Endothelial cell (in vitro differentiated cells): ENCODE measurements around the gene ANKRD33B. TPM values are rescaled to one million over a fixed set of nuclear protein-coding genes. Genes with fewer than 3 reads are reported as not detected.

Experiments
- DNase-seq: peaks from one replicate; pipeline ENCODE4 v3.0.0; 2021; ENCODE audit warnings: low spot score
- H3K27ac Mint-ChIP-seq: one replicate; pipeline ENCODE4 v1.8.0; 2021; ENCODE audit warnings: mixed read lengths, inconsistent platforms; ENCODE audit not compliant: unreplicated experiment
- H3K27me3 Mint-ChIP-seq: one replicate; pipeline ENCODE4 v1.8.0; 2021; ENCODE audit warnings: mild to moderate bottlenecking, moderate library complexity, mixed read lengths, inconsistent platforms; ENCODE audit not compliant: unreplicated experiment
- H3K36me3 Mint-ChIP-seq: one replicate; pipeline ENCODE4 v1.8.0; 2021; ENCODE audit warnings: mild to moderate bottlenecking, low read depth, mixed read lengths, inconsistent platforms; ENCODE audit not compliant: unreplicated experiment
- H3K4me1 Mint-ChIP-seq: one replicate; pipeline ENCODE4 v1.8.0; 2021; ENCODE audit warnings: mild to moderate bottlenecking, mixed read lengths, inconsistent platforms; ENCODE audit not compliant: unreplicated experiment
- H3K4me3 Mint-ChIP-seq: one replicate; pipeline ENCODE4 v1.8.0; 2021; ENCODE audit warnings: mild to moderate bottlenecking, mixed read lengths, inconsistent platforms; ENCODE audit not compliant: unreplicated experiment
- H3K9me3 Mint-ChIP-seq: one replicate; pipeline ENCODE4 v1.8.0; 2021; ENCODE audit warnings: mixed read lengths, inconsistent platforms; ENCODE audit not compliant: unreplicated experiment
- total RNA-seq: library from RNA; stranded (reverse); fragmentation: NEBNext Ultra II Directional; extraction: Animal tissue kit (Norgen Biotek cat#: 25700); gene quantifications from one replicate; pipeline ENCODE4 v1.2.1, GENCODE V29; 2021; ENCODE audit not compliant: unreplicated experiment
- TF ChIP-seq, protein P1 (sequence below): fragments of 200-600 bp; sonication (generic); IDR thresholded peaks from one replicate; pipeline ENCODE4 v1.5.0; 2021; ENCODE audit warnings: antibody characterized with exemption; ENCODE audit not compliant: unreplicated experiment

Gene ANKRD33B
- total RNA-seq, 1 donor from 2014 or later: 7.0 TPM

DNA sequence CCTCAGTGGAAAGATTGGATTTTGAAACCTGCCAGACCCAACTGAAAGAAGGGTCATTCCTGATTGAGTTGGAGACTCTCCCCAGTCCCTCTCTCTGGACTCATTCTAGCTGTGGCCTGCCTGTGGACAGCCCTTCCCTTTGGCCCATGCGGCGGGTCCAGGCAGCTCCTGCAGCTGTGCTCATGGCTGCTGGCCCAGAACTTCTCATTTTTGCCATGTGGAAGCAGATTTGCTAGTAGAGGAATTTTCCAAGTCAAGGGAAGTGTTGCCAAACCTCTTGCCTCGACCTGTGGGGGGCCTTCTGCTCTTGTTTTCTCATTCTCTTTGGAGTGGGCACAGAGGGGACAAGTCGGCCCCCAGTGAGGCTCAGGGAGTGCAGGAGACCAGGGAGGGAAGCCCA, 89.2 kb downstream of the ANKRD33B start:
- Mint-ChIP-seq H3K9me3 (no peaks in the 10 kb centered on the region), H3K4me1 (peaks cover 12% of the 10 kb centered on the region), H3K27me3 (peaks cover 6% of the 10 kb centered on the region), H3K27ac (no peak overlapping the region), H3K36me3 (no peaks in the 10 kb centered on the region), H3K4me3 (no peak overlapping the region)
- no peak for DNase-seq
- TF ChIP-seq, protein P1, sequence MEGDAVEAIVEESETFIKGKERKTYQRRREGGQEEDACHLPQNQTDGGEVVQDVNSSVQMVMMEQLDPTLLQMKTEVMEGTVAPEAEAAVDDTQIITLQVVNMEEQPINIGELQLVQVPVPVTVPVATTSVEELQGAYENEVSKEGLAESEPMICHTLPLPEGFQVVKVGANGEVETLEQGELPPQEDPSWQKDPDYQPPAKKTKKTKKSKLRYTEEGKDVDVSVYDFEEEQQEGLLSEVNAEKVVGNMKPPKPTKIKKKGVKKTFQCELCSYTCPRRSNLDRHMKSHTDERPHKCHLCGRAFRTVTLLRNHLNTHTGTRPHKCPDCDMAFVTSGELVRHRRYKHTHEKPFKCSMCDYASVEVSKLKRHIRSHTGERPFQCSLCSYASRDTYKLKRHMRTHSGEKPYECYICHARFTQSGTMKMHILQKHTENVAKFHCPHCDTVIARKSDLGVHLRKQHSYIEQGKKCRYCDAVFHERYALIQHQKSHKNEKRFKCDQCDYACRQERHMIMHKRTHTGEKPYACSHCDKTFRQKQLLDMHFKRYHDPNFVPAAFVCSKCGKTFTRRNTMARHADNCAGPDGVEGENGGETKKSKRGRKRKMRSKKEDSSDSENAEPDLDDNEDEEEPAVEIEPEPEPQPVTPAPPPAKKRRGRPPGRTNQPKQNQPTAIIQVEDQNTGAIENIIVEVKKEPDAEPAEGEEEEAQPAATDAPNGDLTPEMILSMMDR: no peak

DNA sequence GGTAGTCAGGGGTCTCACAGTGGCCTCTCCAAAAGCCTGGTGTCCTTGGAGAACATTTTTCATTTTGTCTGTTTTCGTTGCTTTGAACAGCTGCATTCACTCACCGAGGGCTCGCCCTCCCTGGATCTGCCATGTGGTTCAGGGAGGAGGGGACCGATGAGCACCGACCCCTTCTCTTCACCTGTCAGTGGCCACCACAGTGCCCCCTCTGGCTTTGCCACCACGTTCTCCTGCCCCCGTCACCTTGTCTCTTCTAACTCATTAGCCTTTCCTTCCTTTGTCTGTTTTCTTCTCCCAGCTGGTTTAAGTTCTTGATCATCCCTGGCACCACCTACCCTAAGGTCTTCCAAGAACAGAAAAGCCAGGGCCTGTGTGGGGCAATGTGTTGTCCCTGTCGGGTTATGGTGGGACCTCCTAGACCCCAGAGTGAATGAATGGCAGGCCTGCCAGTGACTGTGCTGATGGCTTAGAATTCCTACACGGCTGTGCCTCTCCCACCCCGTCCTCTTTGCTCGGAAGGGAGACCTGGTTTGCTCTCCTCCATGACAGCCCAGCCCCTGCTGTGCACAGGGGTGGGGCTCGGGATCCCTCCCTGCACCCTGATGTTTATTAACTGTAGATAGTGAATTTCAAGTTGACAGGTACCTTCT, 90.0 kb downstream of the ANKRD33B start:
- TF ChIP-seq, protein P1: no peak
- H3K9me3 Mint-ChIP-seq: no peaks in the 10 kb centered on the region
- peaks cover 6% of the 10 kb centered on the region for H3K27me3 Mint-ChIP-seq
- no peak overlapping the region for H3K4me3 Mint-ChIP-seq
- H3K27ac Mint-ChIP-seq: no peak overlapping the region
- peaks cover 12% of the 10 kb centered on the region for H3K4me1 Mint-ChIP-seq
- H3K36me3 Mint-ChIP-seq: no peaks in the 10 kb centered on the region
- DNase-seq: no peak

DNA sequence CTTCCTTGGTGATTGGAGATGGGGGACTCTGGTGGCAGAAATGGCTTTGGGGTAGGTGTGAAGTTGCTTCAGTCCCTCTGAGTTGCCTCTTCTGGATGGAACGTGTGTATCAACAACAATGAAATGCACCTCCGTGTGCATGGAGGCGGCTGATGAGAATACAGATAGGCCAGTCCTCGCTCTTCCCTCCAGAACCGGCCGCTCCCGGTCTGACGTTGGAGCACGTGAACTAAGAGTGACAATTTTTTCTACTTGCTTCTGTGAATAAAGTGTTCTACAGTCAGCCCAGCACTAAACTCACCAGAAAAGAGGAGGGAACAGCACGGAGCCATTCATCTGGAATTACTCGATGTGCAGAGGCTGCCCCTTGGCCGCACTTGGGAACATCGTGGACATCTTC, 90.7 kb downstream of the ANKRD33B start:
- no peaks in the 10 kb centered on the region for H3K36me3 Mint-ChIP-seq

DNA sequence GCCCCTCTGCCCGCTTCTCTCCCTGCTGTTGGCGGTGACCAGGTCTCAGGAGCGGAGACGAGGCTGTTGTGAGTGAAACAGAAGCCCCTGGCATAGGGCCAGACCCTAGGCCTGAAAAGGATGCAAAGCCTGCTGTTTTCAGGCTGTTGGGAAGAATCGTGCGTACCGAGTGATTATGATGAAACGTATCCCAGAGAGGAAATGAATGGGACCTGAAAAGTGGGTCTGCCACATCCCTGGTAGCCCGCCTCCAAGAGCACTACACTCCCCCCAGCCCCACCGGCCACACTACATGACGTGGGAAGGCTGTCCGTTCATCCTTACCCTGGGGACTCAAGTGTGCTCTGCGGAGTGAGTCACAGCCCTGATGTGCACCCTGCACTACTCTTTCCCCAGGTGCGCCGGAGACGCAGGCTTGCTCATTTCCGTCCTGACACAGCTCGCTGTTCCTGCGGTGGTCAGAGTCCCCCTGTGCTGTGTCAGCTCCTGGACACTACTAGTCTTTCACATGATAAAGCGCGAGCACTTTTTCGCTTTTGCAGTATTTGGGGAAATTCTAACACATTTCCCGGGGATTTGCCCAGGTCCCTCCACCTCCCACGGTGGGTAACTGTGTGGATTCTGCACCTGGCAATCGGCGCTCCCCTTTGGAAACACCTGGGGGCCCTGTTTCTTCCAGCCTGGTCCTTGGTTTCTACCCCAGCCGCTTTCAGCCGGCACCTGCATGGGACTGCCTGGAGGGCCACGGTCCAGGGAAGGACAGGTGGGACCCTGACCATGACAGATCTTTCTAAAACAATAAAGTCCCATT, 91.5 kb downstream of the ANKRD33B start:
- H3K4me3 Mint-ChIP-seq: no peak overlapping the region
- H3K27ac Mint-ChIP-seq: no peak overlapping the region
- peaks cover 6% of the 10 kb centered on the region for H3K27me3 Mint-ChIP-seq
- peaks cover 16% of the 10 kb centered on the region for H3K4me1 Mint-ChIP-seq
- DNase-seq: no peak
- H3K36me3 Mint-ChIP-seq: no peaks in the 10 kb centered on the region
- TF ChIP-seq, protein P1: no peak
- H3K9me3 Mint-ChIP-seq: no peaks in the 10 kb centered on the region

More for the DNA sequence above, 90.7 kb downstream of the ANKRD33B start:
- Mint-ChIP-seq H3K27ac (no peak overlapping the region), H3K4me1 (peaks cover 15% of the 10 kb centered on the region), H3K27me3 (peaks cover 6% of the 10 kb centered on the region), H3K9me3 (no peaks in the 10 kb centered on the region), H3K4me3 (no peak overlapping the region)
- TF ChIP-seq, protein P1: no peak
- DNase-seq: no peak
